Left ventricle myocardium inferior (tissue), 1 donor: ENCODE measurements around the gene SERPINA9. TPM values are rescaled to one million over a fixed set of nuclear protein-coding genes. Genes with fewer than 3 reads are reported as not detected.

Experiments used
- DNase-seq: peaks from one replicate; pipeline ENCODE4 v3.0.0-alpha.2; 2020
- H3K27ac ChIP-seq: fragments of 200-600 bp; replicated peaks from 2 replicates; pipeline ENCODE4 v1.8.0; 2021
- H3K27me3 ChIP-seq: fragments of 200-600 bp; 2 replicates; pipeline ENCODE4 v1.8.0; 2021; ENCODE audit warnings: low read depth
- H3K36me3 ChIP-seq: fragments of 200-600 bp; 2 replicates; pipeline ENCODE4 v1.8.0; 2021
- H3K4me1 ChIP-seq: fragments of 200-600 bp; 2 replicates; pipeline ENCODE4 v1.8.0; 2021
- H3K4me3 ChIP-seq: fragments of 200-600 bp; 2 replicates; pipeline ENCODE4 v1.8.0; 2021; ENCODE audit warnings: mild to moderate bottlenecking, moderate library complexity
- H3K9me3 ChIP-seq: fragments of 200-600 bp; replicated peaks from 2 replicates; pipeline ENCODE4 v1.8.0; 2021
- CTCF ChIP-seq: fragments of 200-600 bp; IDR thresholded peaks from 2 replicates; pipeline ENCODE4 v1.8.0; 2021; ENCODE audit warnings: antibody characterized with exemption, mild to moderate bottlenecking, borderline replicate concordance
- intact Hi-C: fragments of 100-400 bp; cut with micrococcal nuclease; formaldehyde crosslinking; loops from one replicate; pipeline ENCODE4 v1.11.0; 2022
- total RNA-seq: library from RNA; stranded (reverse); fragmentation: NEBNext Ultra II Directional; extraction: Animal tissue kit (Norgen Biotek cat#: 25700); gene quantifications from one replicate; pipeline ENCODE4 v1.2.1, GENCODE V29; 2021
- donor health status: DM: no; HTN: yes; CAD: no; lungs with severe emphysema.

Gene SERPINA9
- total RNA-seq, 1 donor from 2014 or later = not detected

DNA sequence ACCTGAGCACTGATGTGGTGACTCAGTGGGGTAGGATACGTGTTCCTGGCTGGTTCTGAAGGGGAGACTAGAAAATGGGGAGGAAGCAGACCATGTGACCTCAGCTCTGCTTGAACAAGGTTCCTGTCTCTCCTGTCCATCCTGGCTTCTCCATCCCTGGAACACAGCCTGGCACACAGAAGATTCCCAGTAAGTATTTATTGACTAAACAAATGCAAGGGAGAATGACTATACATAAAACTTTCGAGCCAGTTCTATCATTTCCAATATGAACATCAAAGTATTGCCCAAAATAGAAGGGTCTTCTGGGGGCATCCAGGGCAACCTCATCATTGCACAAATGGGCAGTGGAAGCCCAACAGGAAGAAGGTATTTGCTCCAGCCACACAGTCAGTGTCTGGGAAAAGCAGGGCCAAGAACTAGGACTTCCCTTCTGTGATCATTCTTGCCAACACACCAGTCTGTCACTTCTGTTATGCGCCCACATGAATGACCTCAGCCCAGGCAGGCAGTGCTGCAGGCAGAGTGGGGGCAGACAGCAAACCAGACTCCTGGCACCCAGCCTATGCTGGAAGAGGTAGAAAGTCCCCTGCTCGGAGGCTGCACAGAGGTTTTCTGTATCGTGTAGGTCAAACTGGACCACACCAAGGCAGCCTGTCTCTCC, 5.6 kb upstream of the SERPINA9 start:
- DNase-seq = no peak
- Histone ChIP-seq H3K4me1 (peaks cover 6% of the 10 kb centered on the region), H3K4me3 (no peak overlapping the region), H3K27me3 (peaks cover 69% of the 10 kb centered on the region), H3K9me3 (peaks cover 28% of the 10 kb centered on the region), H3K36me3 (no peaks in the 10 kb centered on the region), H3K27ac (no peak overlapping the region)
- no peak for TF ChIP-seq CTCF
- intact Hi-C loops = no loop called here

GRCh38 chr14:94480809-94481208, 4.8 kb upstream of the SERPINA9 start:
- intact Hi-C loops = no loop called here
- peaks cover 63% of the 10 kb centered on the region for H3K27me3 ChIP-seq
- DNase-seq = no peak

DNA sequence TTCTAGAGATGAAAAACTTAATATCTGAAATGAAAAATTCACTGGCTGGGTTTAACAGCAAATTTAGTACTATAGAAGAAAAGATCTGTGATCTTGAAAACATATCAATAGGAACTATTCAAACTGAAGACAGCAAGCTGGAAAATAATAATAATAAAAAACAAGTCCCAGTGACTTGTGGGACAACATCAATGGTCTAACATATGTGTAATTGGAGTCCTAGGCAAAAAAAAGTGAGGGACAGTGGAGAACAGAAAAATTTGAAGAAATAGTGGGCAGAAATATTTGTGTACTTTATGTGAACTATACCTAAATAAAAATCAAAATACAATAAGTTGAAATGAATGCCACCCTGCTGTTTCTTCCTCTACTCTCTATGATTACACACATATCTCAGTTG, 2.4 kb upstream of the SERPINA9 start:
- no peak for DNase-seq
- intact Hi-C loops = no loop called here
- no peaks in the 10 kb centered on the region for H3K4me1 ChIP-seq
- TF ChIP-seq CTCF = no peak
- no peaks in the 10 kb centered on the region for H3K36me3 ChIP-seq
- H3K27ac ChIP-seq = no peak overlapping the region
- H3K27me3 ChIP-seq = peaks cover 62% of the 10 kb centered on the region
- peaks cover 28% of the 10 kb centered on the region for H3K9me3 ChIP-seq
- no peak overlapping the region for H3K4me3 ChIP-seq

More at GRCh38 chr14:94480809-94481208, 4.8 kb upstream of the SERPINA9 start:
- Histone ChIP-seq H3K4me1 (no peaks in the 10 kb centered on the region), H3K27ac (no peak overlapping the region), H3K9me3 (peaks cover 28% of the 10 kb centered on the region), H3K36me3 (no peaks in the 10 kb centered on the region), H3K4me3 (no peak overlapping the region)
- no peak for TF ChIP-seq CTCF

DNA sequence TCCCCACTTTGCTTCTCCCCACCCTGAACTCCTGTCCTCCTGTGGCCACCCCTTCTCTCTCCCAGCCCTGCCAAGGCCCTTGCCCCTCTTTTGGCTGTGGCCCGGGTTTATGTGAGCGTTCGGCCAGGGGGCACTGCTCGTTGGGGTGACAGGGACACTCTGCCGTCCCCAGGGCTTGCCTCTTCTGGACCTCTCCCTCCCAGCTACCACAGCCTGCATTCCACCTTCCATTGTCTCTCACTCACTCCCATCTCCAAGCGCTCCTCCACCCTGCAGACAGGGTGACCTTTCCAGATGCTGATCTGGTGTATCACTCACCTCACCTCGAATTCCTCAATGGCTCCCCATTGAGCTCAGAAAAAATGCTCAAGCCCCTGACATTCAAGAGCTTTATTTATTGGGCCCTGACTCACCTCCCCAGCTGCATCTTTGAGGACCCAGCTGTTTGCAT, 1.4 kb downstream of the SERPINA9 start:
- Histone ChIP-seq H3K4me1 (no peaks in the 10 kb centered on the region), H3K27me3 (peaks cover 54% of the 10 kb centered on the region), H3K36me3 (no peaks in the 10 kb centered on the region), H3K4me3 (no peak overlapping the region), H3K9me3 (peaks cover 24% of the 10 kb centered on the region), H3K27ac (no peak overlapping the region)
- intact Hi-C loops = no loop called here
- no peak for DNase-seq
- no peak for TF ChIP-seq CTCF

DNA sequence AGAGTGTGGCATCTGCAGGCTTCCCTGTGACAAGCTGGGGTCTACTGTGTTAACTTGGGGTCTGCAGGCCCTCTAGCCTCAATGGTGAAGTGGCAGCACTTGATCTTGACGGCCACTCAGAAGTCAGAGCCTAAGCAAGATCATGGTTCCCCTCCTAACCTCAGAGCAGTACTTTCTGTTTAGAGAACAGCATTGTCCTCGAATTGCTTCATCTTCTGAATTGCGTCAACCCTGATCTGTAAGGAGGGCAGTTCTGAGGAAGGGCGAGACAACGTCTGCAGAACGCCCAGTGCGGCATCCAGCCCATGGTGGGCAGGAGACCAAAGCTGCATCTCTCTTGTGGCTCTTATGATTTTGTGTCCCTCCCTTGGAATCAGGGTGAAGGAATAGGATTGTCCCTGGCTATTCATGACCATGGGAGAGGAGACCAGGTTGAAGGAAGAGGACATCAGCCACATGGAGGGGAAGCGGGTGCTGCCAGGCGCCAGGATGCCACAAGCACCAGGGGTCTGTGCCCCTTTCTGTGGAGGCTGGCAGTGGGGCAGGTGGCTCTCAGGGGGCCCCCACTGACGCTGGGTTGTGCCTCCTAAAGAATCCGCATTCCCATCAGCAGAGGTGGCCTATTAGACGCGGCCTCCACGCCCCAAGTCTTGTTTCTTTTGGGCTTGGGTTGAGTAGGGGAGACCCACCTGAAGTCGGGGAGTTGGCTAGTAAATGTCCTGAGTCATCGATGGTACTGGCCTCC, 2.2 kb downstream of the SERPINA9 start:
- Histone ChIP-seq H3K27ac (no peak overlapping the region), H3K36me3 (no peaks in the 10 kb centered on the region), H3K9me3 (peaks cover 16% of the 10 kb centered on the region), H3K4me3 (no peak overlapping the region), H3K4me1 (no peaks in the 10 kb centered on the region), H3K27me3 (peaks cover 49% of the 10 kb centered on the region)
- intact Hi-C loops = no loop called here
- no peak for TF ChIP-seq CTCF
- no peak for DNase-seq
